ENCODE measurements around the gene CYFIP1. TPM values are rescaled to one million over a fixed set of nuclear protein-coding genes. Genes with fewer than 3 reads are reported as not detected.

Gene CYFIP1
- total RNA-seq, 3 donors from 2014 or later: 139 to 210 (median 143) TPM

DNA sequence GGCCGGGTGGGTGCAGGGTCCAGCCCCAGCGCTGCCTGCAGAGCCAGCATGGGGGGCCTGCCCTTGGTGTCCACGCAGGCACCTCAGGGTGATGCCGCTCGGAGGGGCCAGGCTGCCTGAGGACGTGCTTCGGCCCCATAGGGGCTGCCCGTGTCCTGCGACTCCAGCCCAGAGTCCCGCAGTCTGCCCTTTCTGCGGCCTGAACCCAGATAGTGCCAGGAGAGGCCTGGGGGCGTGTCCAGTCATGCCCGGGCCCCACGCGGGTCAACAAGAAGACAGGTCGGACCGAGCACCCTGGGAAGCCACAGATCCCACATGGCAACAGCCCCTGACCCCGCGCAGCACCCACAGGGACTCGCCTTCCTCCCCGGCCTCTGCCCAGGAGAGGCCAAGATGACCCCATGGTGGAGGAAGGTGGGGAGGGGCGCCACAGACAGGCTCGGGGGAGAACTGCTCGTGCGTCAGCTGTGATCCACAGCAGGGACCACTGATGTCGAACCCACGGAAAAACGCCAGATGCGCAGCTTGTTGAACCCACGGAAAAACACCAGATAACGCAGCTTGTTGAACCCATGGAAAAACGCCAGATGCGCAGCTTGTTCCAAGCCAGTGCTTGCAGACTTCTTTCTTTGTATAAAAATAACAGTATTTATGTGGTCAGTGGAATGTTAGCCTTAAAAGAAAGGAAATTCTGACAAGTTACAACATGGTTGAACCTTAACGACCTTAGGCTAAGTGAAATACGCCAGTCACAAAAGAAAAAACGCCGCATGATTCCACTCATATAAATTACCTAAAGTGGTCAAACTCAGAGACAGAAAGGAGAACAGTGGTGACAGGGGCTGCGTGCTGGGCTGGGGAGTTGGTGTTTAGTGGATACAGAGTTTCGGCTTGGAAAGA, 28.5 kb downstream of the CYFIP1 start:
- Histone ChIP-seq H3K9me3 (no peaks in the 10 kb centered on the region), H3K4me3 (no peak overlapping the region), H3K36me3 (ENCODE audit: low read depth) (no peaks in the 10 kb centered on the region), H3K4me1 (ENCODE audit: low read depth) (peaks cover 4% of the 10 kb centered on the region)
- TF ChIP-seq, protein P1, sequence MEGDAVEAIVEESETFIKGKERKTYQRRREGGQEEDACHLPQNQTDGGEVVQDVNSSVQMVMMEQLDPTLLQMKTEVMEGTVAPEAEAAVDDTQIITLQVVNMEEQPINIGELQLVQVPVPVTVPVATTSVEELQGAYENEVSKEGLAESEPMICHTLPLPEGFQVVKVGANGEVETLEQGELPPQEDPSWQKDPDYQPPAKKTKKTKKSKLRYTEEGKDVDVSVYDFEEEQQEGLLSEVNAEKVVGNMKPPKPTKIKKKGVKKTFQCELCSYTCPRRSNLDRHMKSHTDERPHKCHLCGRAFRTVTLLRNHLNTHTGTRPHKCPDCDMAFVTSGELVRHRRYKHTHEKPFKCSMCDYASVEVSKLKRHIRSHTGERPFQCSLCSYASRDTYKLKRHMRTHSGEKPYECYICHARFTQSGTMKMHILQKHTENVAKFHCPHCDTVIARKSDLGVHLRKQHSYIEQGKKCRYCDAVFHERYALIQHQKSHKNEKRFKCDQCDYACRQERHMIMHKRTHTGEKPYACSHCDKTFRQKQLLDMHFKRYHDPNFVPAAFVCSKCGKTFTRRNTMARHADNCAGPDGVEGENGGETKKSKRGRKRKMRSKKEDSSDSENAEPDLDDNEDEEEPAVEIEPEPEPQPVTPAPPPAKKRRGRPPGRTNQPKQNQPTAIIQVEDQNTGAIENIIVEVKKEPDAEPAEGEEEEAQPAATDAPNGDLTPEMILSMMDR (IDR thresholded peaks at IDR 0.05): no peak
- ATAC-seq (no peak), DNase-seq (no peak)
- intact Hi-C loops (cut with DNase I, micrococcal nuclease): no loop called here

DNA sequence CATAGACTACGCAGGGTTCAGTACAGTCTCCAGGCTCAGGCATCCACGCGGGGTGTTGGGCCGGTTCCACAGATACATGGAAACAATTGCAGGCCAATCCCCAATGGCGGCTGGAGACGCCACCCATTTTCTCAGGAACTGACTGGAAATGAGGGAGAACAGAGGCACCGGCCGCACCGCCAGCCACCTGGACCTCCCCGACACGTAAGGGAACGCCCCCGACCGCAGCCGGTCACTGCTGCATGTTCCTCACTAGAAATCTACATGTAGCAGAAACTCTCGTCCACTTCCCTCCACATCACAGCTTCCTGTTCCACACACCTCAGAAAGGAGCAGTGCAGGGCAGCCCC, 29.2 kb downstream of the CYFIP1 start:
- TF ChIP-seq, protein P1 (IDR thresholded peaks at IDR 0.05): no peak
- H3K4me3 ChIP-seq: no peak overlapping the region
- intact Hi-C loops (cut with DNase I, micrococcal nuclease): no loop called here
- peaks cover under 1% of the 10 kb centered on the region for H3K4me1 ChIP-seq (ENCODE audit: low read depth)
- ATAC-seq (no peak), DNase-seq (no peak)
- H3K9me3 ChIP-seq: no peaks in the 10 kb centered on the region
- H3K36me3 ChIP-seq (ENCODE audit: low read depth): no peaks in the 10 kb centered on the region

DNA sequence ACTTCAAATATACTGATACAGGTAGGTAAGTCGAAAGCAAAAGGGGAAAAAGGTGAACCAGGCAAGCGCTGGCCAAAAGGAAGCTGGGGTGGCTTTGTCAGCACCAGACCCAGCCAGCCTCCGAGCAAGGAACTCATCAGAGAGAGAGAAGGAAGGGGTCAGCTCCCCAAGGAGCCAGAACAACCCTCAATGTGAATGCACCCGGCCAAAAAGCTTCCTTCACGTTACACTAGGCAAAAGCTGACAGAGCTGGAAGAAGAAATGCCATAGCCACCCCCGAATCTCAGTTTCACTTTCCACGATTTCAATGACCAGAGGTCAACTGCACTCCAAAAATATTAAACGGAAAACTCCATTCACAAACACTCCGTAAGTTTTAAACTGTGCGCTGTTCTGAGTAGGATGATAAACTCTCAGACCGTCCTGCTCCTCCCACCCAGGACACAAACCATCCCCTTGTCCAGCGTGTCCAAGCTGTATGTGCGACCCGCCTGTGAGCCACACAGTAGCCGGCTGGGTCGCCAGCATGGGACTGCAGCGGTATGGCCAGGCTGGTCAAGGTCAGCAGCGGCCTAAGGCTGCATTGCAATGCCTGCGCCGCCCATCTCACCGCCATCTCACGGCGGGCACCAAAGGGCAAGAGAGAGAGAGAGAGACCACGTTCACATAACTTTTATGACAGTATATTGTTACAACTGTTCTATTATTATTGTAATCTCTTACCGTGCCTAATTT, 29.7 kb downstream of the CYFIP1 start:
- H3K36me3 ChIP-seq (ENCODE audit: low read depth): no peaks in the 10 kb centered on the region
- no peak for ATAC-seq
- H3K4me3 ChIP-seq: no peak overlapping the region
- no peaks in the 10 kb centered on the region for H3K9me3 ChIP-seq
- DNase-seq: no peak
- intact Hi-C loops (cut with DNase I, micrococcal nuclease): no loop called here
- H3K4me1 ChIP-seq (ENCODE audit: low read depth): no peaks in the 10 kb centered on the region
- TF ChIP-seq, protein P1 (IDR thresholded peaks at IDR 0.05): no peak

DNA sequence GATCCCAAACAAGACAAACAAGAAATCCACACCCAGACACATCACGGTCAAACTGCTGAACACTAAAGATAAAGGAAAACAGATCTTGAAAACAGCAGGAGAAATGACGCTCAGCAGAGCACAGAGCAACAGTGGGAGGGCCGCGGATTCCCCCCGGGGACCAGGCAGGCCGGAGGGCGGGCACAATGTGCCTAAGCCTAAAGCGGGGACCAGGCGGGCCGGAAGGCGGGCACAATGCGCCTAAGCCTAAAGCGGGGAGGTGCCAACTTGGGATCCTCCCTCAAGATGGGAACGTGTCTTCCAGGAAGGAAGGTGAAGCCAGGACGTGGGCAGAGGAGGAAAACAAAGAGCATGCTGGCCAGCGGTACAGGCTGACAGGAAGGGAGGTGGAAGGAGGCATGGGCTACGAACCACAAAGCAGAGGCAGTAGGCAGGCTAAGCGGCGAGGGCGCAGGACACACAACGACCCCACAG, 31.1 kb downstream of the CYFIP1 start:
- intact Hi-C loops (cut with DNase I, micrococcal nuclease): no loop called here
- Histone ChIP-seq H3K4me1 (ENCODE audit: low read depth) (peaks cover 12% of the 10 kb centered on the region), H3K36me3 (ENCODE audit: low read depth) (no peaks in the 10 kb centered on the region), H3K4me3 (no peak overlapping the region), H3K9me3 (no peaks in the 10 kb centered on the region)
- peak; percentile 45 for ATAC-seq
- TF ChIP-seq, protein P1 (IDR thresholded peaks at IDR 0.05): no peak
- DNase-seq: peak in 2 of 3 donors; percentile 57 to 61

DNA sequence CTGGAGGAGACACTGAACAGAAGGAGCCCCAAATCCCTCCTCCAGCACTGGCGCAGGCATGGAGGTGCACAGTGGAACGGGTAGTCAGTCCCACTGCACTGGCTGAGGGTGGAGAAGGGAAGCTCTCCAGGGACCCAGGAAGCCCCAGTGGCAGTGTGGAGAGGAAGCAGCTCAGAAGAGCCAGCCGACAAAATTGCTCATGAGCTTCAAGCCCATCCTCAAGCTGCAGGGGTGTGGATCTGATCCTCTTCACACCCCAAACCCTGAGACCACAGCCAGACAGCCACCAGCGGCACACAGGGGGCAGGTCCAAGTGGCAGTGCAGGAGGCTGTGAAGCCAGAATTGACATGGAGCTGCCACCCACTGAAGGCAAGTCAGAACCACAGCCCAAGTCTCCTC, 32.1 kb downstream of the CYFIP1 start:
- ATAC-seq: no peak
- no peak for DNase-seq
- Histone ChIP-seq H3K9me3 (no peaks in the 10 kb centered on the region), H3K4me1 (ENCODE audit: low read depth) (peaks cover 12% of the 10 kb centered on the region), H3K36me3 (ENCODE audit: low read depth) (no peaks in the 10 kb centered on the region), H3K4me3 (no peak overlapping the region)
- intact Hi-C loops (cut with DNase I, micrococcal nuclease): no loop called here
- TF ChIP-seq, protein P1 (IDR thresholded peaks at IDR 0.05): no peak

Measured in mucosa of descending colon (tissue), 3 donors.